Activated CD4-positive, alpha-beta T cell treated with anti-CD3 and anti-CD28 coated beads, Interleukin-2, Interleukin-4, amounts not matched to agents 100 ng/mL and 50 ng/mL, durations not matched to agents 16 hours and 8 hours (primary cell): ENCODE results near the gene NACA2.
A peak's percentile ranks its signal among the peaks of the same experiment; 100 is the strongest.
"Not testable (repeated sequence)": the region's sequence is repeated elsewhere in the genome, so short reads cannot be mapped to it uniquely, and the experiment has no call there.

ENCODE experiments used
- DNase-seq: peaks from one replicate; pipeline ENCODE4 v3.0.0-alpha.2; 2020; ENCODE audit warnings: low spot score

NACA2 gene

GRCh38 chr17:61591018-61591417, at the start of gene NACA2:
TSS of gene NACA2 (minus strand) at chr17:61591219. CDS start at chr17:61591180, 39 bp downstream.
- no peak for DNase-seq

- DNase-seq = no peak
Observed at GRCh38 chr17:61639818-61640217, 48.8 kb upstream of the NACA2 start.

- DNase-seq = no peak
Observed at GRCh38 chr17:61638087-61638486, 47.1 kb upstream of the NACA2 start.

- DNase-seq = peak; percentile 70
Observed at GRCh38 chr17:61635913-61636432, 45.0 kb upstream of the NACA2 start.

- DNase-seq = no peak
Observed at GRCh38 chr17:61634942-61635538, 44.0 kb upstream of the NACA2 start.

GRCh38 chr17:61634011-61634539, 43.1 kb upstream of the NACA2 start:
- no peak for DNase-seq

GRCh38 chr17:61632826-61633225, 41.8 kb upstream of the NACA2 start:
- no peak for DNase-seq

GRCh38 chr17:61631800-61632199, 40.8 kb upstream of the NACA2 start:
- no peak for DNase-seq

- not testable (repeated sequence) for DNase-seq
Observed at GRCh38 chr17:61628158-61628557, 37.1 kb upstream of the NACA2 start.

GRCh38 chr17:61627658-61628057, 36.6 kb upstream of the NACA2 start:
- no peak for DNase-seq

GRCh38 chr17:61627125-61627524, 36.1 kb upstream of the NACA2 start:
- no peak for DNase-seq

GRCh38 chr17:61625564-61625963, 34.5 kb upstream of the NACA2 start:
- no peak for DNase-seq

GRCh38 chr17:61624951-61625350, 33.9 kb upstream of the NACA2 start:
- no peak for DNase-seq

- no peak for DNase-seq
Observed at GRCh38 chr17:61621317-61621716, 30.3 kb upstream of the NACA2 start.

- DNase-seq = no peak
Observed at GRCh38 chr17:61619953-61620352, 28.9 kb upstream of the NACA2 start.

- no peak for DNase-seq
Observed at GRCh38 chr17:61619493-61619892, 28.5 kb upstream of the NACA2 start.

GRCh38 chr17:61618950-61619349, 27.9 kb upstream of the NACA2 start:
- DNase-seq = no peak

GRCh38 chr17:61617330-61617729, 26.3 kb upstream of the NACA2 start:
- DNase-seq = no peak

- DNase-seq = no peak
Observed at GRCh38 chr17:61616783-61617182, 25.8 kb upstream of the NACA2 start.

GRCh38 chr17:61614219-61614618, 23.2 kb upstream of the NACA2 start:
- no peak for DNase-seq

- DNase-seq = no peak
Observed at GRCh38 chr17:61611323-61611722, 20.3 kb upstream of the NACA2 start.

- DNase-seq = no peak
Observed at GRCh38 chr17:61605692-61606091, 14.7 kb upstream of the NACA2 start.

GRCh38 chr17:61601297-61601696, 10.3 kb upstream of the NACA2 start:
- DNase-seq = no peak

GRCh38 chr17:61600621-61601020, 9.6 kb upstream of the NACA2 start:
- DNase-seq = no peak
